Activated T-cell treated with anti-CD3 and anti-CD28 coated beads for 1 hour (primary cell): Measurements from ENCODE around the gene CLDN15.

Source experiments
- DNase-seq: peaks from one replicate; pipeline ENCODE4 v3.0.0-alpha.2; 2020; ENCODE audit warnings: low read depth

The CLDN15 gene

DNA sequence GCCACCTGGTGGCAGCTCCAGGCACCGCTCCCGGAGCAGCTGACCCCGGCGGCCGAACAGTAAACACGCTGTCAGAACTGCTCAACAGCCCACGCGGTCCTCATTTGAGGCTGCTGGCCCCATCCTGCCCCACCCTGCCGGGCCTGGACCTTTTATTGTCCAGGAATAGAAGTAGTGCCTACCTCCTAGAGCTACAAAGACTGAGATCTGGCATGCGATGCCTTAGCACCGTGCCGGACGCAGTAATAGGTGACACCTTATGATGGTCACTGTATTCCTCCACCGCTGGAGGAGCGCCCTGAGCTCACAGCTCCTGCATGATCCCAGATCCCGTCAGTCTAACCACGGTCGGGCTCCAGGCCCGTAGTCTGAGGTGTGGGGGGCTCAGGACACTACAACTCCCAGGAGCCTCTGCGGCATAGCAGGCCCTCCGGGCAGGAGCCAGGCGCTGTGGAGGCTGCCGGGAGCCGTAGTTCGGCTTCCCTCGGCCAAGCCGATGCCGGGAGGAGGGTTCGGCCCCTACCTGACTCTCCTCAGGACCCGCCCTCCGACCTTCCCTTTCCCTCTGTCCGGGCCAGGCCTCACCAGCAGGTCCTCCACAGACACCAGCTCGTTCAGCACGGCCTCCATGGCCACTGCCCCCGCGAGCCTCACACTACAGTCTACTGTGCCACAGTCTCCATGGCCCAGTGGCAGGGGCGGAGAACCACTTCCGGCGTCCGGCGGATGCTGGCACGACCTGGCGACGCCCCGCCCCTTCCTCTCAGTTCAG is 7.0 kb upstream of the CLDN15 start, which contains the start of gene FIS1:
TSS of gene FIS1 (minus strand) at position 707 of the 772 bp plus-strand sequence. CDS start at position 630, 77 bp downstream.
- DNase-seq = peak; percentile 87

GRCh38 chr7:101243646-101244374 is 6.2 kb upstream of the CLDN15 start:
- no peak for DNase-seq

GRCh38 chr7:101241443-101242349 is 4.1 kb upstream of the CLDN15 start:
- DNase-seq = no peak

DNA sequence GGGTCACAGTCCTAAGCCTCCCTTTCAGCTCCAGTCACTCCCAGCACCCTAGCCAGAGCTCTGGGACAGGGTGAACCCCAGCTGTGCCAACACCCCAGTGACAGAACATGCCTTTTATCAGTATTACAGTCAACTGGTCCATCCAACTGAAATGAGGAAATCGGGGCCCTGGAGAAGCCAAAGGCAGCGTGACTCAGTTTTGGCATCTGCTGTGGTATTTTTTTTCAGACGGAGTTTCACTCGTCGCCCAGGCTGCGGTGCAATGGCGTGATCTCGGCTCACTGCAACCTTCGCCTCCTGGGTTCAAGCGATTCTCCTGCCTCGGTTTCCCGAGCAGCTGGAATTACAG is 3.4 kb upstream of the CLDN15 start:
- no peak for DNase-seq

GRCh38 chr7:101240226-101241014 is 2.8 kb upstream of the CLDN15 start:
- DNase-seq = no peak

DNA sequence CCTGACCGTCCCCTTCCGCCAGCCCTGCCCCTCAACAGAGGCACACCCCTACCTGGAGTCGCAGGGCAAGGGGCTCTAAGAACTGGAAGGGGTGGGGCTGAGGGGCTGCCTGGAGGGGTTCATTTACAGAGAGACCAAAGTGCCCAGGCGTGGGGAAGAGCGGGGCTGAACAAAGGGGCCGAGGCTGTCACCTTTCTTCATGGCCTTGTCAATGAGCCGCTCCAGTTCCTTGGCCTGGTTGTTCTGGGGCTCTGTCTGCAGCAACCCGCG is 2.3 kb upstream of the CLDN15 start:
- DNase-seq = no peak

- no peak for DNase-seq
These were observed 1.8 kb upstream of the CLDN15 start for GRCh38 chr7:101239191-101239950.

DNA sequence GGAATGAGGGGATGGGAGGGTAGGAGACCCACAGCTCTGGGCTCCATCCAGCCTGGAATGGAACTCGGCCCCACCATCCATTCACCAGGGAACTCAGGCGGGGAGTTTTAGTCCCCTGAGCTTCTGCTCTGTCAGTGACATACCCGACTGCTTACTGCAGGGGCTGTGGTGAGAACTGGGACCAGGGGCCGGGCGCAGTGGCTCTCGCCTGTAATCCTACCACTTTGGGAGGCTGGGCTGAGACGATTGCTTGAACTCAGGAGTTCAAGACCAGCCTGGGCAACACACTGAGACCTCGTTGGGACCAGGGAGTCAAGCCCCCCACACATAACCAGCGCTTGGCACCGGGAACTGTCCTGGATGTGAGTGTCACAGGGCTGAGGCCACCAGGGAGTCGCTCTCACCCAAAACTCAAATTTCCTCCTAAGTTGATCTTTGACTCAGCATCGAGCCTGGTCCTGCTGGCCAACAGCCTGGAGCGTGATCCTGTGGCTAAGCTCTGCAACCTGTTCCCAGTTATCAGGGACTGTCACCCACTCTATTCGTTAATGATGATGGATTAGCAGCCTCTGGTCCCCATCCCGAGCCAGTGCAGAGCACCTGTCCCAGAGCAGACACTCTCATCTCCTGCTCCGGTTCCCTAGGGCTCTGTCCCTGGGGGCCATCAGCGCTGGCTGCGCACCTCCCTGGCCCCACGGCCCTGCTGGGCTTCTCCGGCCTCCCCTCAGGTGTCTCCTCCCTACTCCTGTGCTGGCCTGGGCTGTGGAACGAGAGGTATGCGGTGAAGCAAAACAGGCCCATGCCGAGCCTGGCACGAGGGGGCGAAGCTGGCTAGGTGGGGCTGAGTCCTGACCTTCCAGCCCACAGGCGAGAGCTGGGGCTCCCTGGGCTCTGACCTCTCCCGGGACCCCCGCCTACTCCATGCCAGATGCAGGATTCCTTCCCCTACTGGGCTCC is 902 bp upstream of the CLDN15 start:
- DNase-seq = no peak

DNA sequence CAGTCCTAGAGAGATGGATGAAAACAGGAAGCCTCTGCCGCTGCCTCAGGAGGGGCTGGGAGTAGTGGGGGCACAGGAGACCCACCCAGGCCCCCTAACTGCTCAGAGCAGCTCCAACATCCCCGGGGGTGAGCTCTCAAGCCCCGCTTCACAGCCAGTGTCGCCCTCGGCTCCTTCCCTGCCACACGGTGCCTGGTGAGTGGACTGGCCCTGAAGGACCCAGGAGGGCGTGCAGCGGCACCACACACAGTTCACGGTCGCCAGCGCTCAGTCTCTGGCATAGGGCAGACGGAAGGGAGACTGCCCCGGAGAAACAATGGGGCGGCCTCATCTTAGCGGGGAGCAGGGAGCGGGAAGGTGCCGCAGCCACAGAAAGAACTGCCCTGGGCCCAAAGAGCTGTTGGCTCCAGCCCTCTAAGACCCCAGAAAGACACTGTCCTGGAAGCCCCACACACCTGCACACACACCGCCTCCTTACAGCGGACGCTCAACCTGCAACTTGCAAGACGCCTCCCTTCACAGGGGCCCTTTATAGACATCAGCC is 1.2 kb downstream of the CLDN15 start:
- no peak for DNase-seq

GRCh38 chr7:101235522-101235921 is 2.1 kb downstream of the CLDN15 start:
- DNase-seq = no peak

DNA sequence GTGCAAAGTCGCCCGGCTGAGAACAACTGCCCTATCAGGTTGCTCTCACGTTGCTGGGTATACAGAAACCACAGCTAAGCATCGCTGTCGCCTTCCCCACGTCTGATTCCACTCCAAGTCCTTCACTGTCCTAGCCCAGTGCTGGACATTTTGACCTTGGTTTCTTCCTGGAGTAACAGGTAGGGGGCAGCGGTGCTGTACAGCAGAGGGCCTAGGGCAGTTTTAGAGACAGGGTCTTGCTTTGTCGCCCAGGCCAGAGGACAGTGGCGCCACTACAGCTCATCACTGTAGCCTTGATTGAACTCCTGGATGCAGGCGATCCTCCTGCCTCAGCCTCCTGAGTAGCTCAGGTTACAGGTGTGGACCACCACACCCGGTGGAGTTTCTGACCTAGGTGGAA is 2.6 kb downstream of the CLDN15 start:
- DNase-seq = no peak

GRCh38 chr7:101234636-101235035 is 3.0 kb downstream of the CLDN15 start:
- no peak for DNase-seq

GRCh38 chr7:101233907-101234547 is 3.6 kb downstream of the CLDN15 start:
- DNase-seq = no peak

DNA sequence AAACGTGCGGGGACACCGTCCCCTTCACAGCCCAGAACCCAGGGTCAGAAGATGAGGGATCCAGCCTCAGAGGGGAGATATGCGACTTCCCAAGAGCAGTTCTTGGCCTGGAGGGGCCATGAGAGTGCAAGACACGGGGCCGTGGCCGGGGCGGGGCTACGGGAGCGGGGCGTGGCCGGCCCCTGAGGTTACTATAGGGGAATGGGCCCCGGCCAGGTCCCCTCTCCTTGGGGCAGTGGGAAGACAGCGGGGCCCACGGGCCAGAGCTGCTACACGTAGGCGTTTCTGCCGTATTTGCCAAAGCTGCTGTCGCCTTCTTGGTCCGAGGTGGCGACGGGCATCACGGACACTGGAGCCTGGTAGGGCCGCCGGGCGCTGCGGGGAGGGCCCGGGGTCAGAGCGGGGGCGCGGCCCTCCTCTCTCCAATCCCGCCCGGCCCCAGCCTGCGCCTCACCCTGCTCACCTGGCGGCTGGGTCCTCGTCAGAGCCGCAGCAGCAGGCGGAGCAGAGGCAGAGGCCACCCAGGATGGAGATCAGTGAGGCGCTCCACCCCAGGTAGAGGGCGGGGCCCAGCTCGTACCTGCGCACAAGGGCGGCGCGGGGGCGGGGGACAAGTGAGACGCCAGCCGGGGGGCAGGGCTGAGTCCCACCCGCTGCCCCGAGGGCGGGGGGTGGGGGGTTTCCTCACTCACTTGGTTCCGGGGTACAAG is 5.3 kb downstream of the CLDN15 start:
- DNase-seq = no peak

DNA sequence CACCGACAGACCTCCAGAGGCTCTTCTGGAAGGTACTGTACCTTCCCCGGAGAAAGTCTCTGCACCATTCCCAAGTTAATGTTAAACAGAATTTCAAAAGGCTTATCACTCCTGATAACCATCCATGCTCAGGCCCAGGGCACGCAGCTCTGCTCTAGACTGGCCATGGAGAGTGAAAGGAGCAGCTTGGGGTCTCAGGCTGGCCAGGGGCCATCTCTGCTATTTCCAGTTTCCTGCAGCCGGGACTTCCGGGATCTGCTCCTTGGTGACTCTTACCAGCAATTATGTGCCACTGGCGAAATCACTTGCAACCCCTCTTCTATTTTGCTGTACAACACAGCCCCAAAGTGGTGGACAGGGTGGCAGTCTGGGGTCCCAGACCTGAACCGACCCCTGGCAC is 6.0 kb downstream of the CLDN15 start:
- no peak for DNase-seq

DNA sequence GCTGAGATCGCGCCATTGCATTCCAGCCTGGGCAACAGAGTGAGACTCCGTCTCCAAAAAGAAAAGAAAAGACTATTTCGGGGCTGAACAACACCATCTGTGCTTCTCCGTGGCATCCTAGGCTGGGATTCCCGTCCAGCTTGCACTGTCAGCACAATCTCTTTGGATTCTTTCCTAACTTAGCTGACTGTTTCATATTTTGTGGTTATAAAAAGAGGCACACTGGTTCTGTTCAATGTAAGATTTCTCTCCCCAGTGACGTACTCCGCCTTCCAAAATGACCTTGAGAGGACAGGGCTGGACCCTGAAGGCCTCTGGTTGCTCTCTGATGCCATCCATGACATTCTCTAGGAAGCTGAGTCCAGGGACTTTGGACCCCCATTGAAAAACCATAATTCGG is 10.9 kb downstream of the CLDN15 start:
- DNase-seq = no peak

DNA sequence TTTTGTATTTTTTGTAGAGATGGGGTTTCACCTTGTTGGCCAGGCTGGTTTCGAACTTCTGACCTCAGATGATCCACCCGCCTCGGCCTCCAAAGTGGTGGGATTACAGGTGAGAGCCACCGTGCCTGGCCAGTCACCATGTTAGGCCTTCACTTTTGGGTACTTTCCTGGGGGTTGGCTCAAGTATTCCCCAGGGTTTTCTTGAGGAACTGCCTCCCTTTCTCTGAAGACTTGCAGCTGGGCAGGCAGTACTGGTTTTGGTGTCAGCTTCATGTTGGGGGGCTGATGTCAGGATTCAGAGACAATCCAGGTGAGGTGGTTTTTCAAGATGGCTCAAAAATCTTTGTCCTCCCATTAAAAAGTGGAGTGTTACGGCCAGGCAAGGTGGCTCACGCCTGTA is 12.0 kb downstream of the CLDN15 start:
- DNase-seq = no peak

DNA sequence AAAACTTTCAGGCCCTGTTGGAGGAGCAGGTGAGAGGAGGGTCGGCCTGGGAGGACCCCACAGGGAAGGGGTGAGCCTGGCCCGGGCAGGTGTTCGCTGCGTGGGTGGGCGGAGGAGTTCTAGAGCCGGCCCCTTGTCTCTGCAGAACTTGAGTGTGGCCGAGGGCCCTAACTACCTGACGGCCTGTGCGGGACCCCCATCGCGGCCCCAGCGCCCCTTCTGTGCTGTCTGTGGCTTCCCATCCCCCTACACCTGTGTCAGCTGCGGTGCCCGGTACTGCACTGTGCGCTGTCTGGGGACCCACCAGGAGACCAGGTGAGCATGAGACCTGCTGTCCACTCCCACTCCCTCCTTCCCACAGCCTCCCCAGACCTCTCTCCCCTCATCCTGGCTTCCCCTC is 14.1 kb downstream of the CLDN15 start:
- no peak for DNase-seq
